NB4 (cell line): ENCODE results near the gene ANKRD55.

ENCODE experiments used
- DNase-seq: peaks from one replicate; pipeline ENCODE4 v3.0.0; 2010; ENCODE audit warnings: low read depth
- H3K4me3 ChIP-seq: one replicate; pipeline ENCODE4 v1.5.1; 2011; ENCODE audit warnings: mild to moderate bottlenecking, low read depth, low read length, moderate library complexity
- MAX ChIP-seq: IDR thresholded peaks from 2 replicates; pipeline ENCODE4 v1.6.1; 2011; ENCODE audit warnings: low read depth, low read length
- MYC ChIP-seq: IDR thresholded peaks from 2 replicates; pipeline ENCODE4 v1.6.1; 2011; ENCODE audit warnings: low read depth, low read length
- POLR2A ChIP-seq: IDR thresholded peaks from 2 replicates; pipeline ENCODE4 v1.6.1; 2011; ENCODE audit warnings: mild to moderate bottlenecking; ENCODE audit not compliant: insufficient read length; ENCODE audit errors: extremely low read depth
- TF ChIP-seq, protein P1 (sequence below): IDR thresholded peaks from one replicate; pipeline ENCODE4 v1.5.1; 2012; ENCODE audit warnings: low read depth, low read length

The ANKRD55 gene

DNA sequence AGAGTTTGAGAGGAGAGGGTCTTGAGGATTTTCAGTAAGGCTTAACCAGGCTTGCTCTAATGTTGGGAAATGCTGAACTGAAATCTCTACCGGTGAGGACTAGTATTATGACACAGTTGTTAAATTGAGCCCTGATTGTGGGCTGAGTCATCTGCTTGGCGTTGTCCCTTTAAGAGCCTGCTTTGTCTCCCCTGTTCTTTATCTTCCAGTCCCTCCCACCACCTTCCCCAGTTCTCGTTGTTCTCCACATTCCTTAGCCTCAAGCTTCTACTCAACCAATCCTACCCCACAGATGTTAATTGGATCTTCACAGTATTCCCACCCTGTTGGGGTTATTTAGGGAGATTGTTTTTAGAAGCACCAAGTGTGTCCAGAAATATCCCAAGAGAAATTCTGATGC, 57.6 kb downstream of the ANKRD55 start:
- H3K4me3 ChIP-seq = no peak overlapping the region
- TF ChIP-seq, protein P1, sequence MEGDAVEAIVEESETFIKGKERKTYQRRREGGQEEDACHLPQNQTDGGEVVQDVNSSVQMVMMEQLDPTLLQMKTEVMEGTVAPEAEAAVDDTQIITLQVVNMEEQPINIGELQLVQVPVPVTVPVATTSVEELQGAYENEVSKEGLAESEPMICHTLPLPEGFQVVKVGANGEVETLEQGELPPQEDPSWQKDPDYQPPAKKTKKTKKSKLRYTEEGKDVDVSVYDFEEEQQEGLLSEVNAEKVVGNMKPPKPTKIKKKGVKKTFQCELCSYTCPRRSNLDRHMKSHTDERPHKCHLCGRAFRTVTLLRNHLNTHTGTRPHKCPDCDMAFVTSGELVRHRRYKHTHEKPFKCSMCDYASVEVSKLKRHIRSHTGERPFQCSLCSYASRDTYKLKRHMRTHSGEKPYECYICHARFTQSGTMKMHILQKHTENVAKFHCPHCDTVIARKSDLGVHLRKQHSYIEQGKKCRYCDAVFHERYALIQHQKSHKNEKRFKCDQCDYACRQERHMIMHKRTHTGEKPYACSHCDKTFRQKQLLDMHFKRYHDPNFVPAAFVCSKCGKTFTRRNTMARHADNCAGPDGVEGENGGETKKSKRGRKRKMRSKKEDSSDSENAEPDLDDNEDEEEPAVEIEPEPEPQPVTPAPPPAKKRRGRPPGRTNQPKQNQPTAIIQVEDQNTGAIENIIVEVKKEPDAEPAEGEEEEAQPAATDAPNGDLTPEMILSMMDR = no peak
- TF ChIP-seq POLR2A (no peak), MAX (no peak), MYC (0 out of 2 replicates have a peak, but pooled peaks have one; percentile 12)
- peak; percentile 51 for DNase-seq

- TF ChIP-seq POLR2A (no peak), MYC (no peak), MAX (no peak)
- TF ChIP-seq, protein P1 = no peak
- no peak overlapping the region for H3K4me3 ChIP-seq
- no peak for DNase-seq
Measured at GRCh38 chr5:56175021-56175420, 58.1 kb downstream of the ANKRD55 start.

DNA sequence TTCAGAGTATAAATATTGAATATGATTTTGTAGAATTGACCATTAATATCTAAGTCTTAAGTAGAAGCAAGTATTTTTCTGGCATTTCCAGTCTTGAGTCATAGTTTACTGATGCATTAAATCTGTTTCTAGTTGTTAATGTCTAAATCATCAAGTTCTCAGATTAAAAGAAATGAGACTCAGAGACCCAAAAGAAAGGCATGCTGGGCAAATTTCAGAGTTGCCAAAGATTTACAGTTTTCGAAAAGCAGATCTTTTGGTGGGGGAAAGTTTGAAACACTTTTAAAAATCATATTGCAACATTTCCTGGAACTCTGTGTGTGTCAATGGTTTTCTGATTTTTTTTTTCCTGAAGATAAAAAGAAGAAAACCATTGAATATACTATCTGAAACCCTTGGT, 60.9 kb downstream of the ANKRD55 start:
- TF ChIP-seq POLR2A (no peak), MAX (no peak), MYC (no peak)
- TF ChIP-seq, protein P1 = no peak
- DNase-seq = no peak
- H3K4me3 ChIP-seq = no peak overlapping the region

DNA sequence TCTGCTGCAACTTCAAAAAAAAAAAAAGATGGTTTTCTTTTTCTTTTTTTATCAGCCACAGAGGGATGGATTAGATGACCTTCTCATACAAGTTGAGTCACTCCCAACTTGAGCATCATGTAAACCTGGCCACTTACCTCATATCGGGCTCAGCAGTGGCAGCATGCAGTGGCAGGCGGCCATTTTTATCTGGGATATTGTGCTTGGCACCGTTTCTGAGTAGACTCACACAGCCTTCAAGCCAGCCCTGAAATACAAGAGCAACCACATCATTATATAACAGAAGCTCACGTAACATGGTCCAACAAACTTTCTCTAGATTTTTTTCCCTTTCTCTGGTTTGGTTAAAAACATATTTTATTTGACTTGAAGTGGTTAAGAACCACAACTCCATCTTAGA, 62.6 kb downstream of the ANKRD55 start:
- no peak overlapping the region for H3K4me3 ChIP-seq
- TF ChIP-seq, protein P1 = no peak
- TF ChIP-seq MYC (no peak), POLR2A (no peak), MAX (no peak)
- DNase-seq = no peak

DNA sequence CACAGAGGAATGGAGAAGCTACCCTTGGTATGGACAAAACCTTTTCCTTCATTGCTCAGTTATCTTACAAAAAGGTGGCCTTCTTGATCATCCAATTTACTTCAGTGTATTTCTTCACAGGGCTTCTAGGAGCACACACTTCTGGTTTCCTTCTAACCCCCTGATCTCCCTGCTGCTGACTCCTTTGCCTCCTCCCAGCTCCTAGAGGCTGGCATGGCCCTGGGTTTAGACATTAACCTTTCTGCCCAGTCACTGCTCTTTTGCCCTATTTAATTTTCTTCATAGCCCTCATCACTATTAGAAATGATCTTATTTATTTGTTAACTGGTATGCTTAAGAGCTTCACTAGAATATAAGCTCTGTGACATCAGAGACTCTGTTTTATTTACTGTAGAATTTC, 63.2 kb downstream of the ANKRD55 start:
- TF ChIP-seq MYC (no peak), POLR2A (no peak), MAX (no peak)
- TF ChIP-seq, protein P1 = no peak
- no peak for DNase-seq
- no peak overlapping the region for H3K4me3 ChIP-seq

DNA sequence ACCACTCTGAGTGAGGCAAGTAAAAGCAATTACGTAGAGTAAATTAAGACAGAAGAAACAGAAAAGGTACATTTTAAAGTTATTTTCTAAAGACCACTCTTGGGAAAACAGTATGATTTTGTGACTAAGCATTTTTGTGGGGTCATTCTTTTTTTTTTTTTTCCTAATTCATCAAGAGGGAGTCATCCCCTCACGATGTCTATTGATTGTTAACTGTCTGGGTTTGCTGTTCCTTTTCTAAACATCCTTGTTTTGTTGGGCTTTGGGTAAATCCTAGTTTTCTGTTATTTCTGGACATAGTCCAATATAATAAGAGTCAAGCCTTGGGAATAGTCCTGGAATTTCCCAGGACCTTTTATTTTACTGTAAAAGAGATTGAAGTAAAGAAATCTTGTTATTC, 63.8 kb downstream of the ANKRD55 start:
- DNase-seq = no peak
- no peak overlapping the region for H3K4me3 ChIP-seq
- TF ChIP-seq, protein P1 = no peak
- no peak for TF ChIP-seq MYC
- no peak for TF ChIP-seq POLR2A
- no peak for TF ChIP-seq MAX
